Measurements from ENCODE around the gene NPC1L1.

GRCh38 chr7:44498230-44498954 lies 42.7 kb downstream of the NPC1L1 start:
- TF ChIP-seq CTCF (IDR thresholded peaks at IDR 0.05; ENCODE audit: low read depth, low read length, poor library complexity, severe bottlenecking) (no peak), EZH2phosphoT487 (IDR thresholded peaks at IDR 0.05; ENCODE audit: borderline replicate concordance, low read length) (no peak)

Data from DOHH2 (cell line).